Retinal pigment epithelial cell (primary cell): ENCODE data around the gene NDUFA6.

ENCODE experiments used
- DNase-seq: peaks from one replicate; pipeline ENCODE4 v3.0.0-alpha.2; 2010; ENCODE audit warnings: low read depth
- H3K4me3 ChIP-seq: 2 replicates; pipeline ENCODE4 v1.5.1; 2011; ENCODE audit warnings: mild to moderate bottlenecking, low read length, control low read depth, moderate library complexity
- CTCF ChIP-seq: conservative IDR thresholded peaks from 2 replicates; pipeline ENCODE4 v1.5.1; 2011; ENCODE audit warnings: low read depth, low read length, control low read depth, inconsistent platforms

The NDUFA6 gene

GRCh38 chr22:42070517-42071422 is 19.8 kb downstream of the NDUFA6 start, which contains the start of gene NAGA:
Gene NAGA (minus strand): TSS chr22:42070812. CDS start chr22:42070297, 515 bp downstream.
- peak within 1 kb of the TSS; percentile 64 for H3K4me3 ChIP-seq
- TF ChIP-seq CTCF: no peak
- peak; percentile 84 for DNase-seq

GRCh38 chr22:42069801-42070516 is 20.6 kb downstream of the NDUFA6 start:
- no peak for DNase-seq
- H3K4me3 ChIP-seq: peak overlapping the region; percentile 64
- TF ChIP-seq CTCF: no peak

- H3K4me3 ChIP-seq: no peak overlapping the region
- no peak for TF ChIP-seq CTCF
- DNase-seq: no peak
These were observed 22.3 kb downstream of the NDUFA6 start for GRCh38 chr22:42068291-42068690.

GRCh38 chr22:42067671-42068251 is 22.8 kb downstream of the NDUFA6 start:
- no peak for TF ChIP-seq CTCF
- H3K4me3 ChIP-seq: no peak overlapping the region
- DNase-seq: no peak

- H3K4me3 ChIP-seq: no peak overlapping the region
- TF ChIP-seq CTCF: no peak
- DNase-seq: no peak
These were observed 23.6 kb downstream of the NDUFA6 start for GRCh38 chr22:42066937-42067336.

- DNase-seq: no peak
- no peak overlapping the region for H3K4me3 ChIP-seq
- TF ChIP-seq CTCF: no peak
These were observed 24.3 kb downstream of the NDUFA6 start for GRCh38 chr22:42066126-42066761.
